GM10266 (cell line): ENCODE results near the gene IRX5.

Source experiments
- DNase-seq: peaks from one replicate; pipeline ENCODE4 v3.0.0; 2012; ENCODE audit errors: extremely low spot score
- CTCF ChIP-seq: IDR thresholded peaks from 2 replicates; pipeline ENCODE4 v1.5.1; 2012; ENCODE audit warnings: mild to moderate bottlenecking, low read depth; ENCODE audit not compliant: control insufficient read depth, insufficient read depth; ENCODE audit errors: missing control alignments

The IRX5 gene

GRCh38 chr16:54930005-54930868, at the start of gene IRX5:
TSS of gene IRX5 (plus strand) at chr16:54930865. CDS start at chr16:54931199, 334 bp downstream.
- no peak for TF ChIP-seq CTCF
- DNase-seq: peak; percentile 46

GRCh38 chr16:54882556-54882955, 48.1 kb upstream of the IRX5 start:
- TF ChIP-seq CTCF: no peak
- DNase-seq: no peak

- TF ChIP-seq CTCF: no peak
These were observed 47.3 kb upstream of the IRX5 start for GRCh38 chr16:54883358-54883757.

GRCh38 chr16:54886078-54886477, 44.6 kb upstream of the IRX5 start:
- no peak for DNase-seq

More at GRCh38 chr16:54883358-54883757, 47.3 kb upstream of the IRX5 start:
- no peak for DNase-seq

GRCh38 chr16:54890381-54890780, 40.3 kb upstream of the IRX5 start:
- no peak for TF ChIP-seq CTCF
- DNase-seq: no peak

More at GRCh38 chr16:54886078-54886477, 44.6 kb upstream of the IRX5 start:
- TF ChIP-seq CTCF: no peak

GRCh38 chr16:54891346-54891745, 39.3 kb upstream of the IRX5 start:
- TF ChIP-seq CTCF: no peak
- DNase-seq: no peak

GRCh38 chr16:54892981-54893380, 37.7 kb upstream of the IRX5 start:
- DNase-seq: no peak

More at GRCh38 chr16:54892981-54893380, 37.7 kb upstream of the IRX5 start:
- no peak for TF ChIP-seq CTCF
